Measurements from ENCODE around the gene CCDC59. TPM values are rescaled to one million over a fixed set of nuclear protein-coding genes. Genes with fewer than 3 reads are reported as not detected.

CCDC59 gene
- total RNA-seq, 4 donors from 2014 or later, result 25.4 to 101 (median 39.9) TPM

GRCh38 chr12:82319276-82319675, 38.9 kb downstream of the CCDC59 start:
- H3K27ac ChIP-seq, result no peak overlapping the region

DNA sequence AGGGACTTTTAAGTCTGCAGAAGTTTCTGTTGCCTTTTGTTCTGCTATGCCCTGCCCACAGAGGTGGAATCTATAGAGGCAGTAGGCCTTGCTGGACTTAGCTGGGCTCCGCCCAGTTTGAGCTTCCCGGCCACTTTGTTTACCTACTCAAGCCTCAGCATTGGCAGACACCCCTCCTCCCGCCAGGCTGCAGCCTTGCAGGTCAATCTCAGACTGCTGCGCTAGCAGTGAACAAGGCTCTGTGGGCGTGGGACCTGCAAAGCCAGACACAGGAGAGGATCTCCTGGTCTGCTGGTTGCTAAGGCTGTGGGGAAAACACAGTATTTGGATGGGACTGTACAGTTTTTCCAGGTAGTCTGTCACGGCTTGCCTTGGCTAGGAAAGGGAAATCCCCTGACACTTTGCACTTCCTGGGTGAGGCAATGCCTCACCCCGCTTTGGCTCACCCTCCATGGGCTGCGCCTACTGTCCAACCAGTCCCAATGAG, 43.7 kb downstream of the CCDC59 start:
- Histone ChIP-seq H3K36me3 (no peaks in the 10 kb centered on the region), H3K4me3 (no peak overlapping the region), H3K27ac (no peak overlapping the region), H3K27me3 (no peaks in the 10 kb centered on the region), H3K4me1 (no peaks in the 10 kb centered on the region), H3K9me3 (no peaks in the 10 kb centered on the region)
- DNase-seq, result peak in 1 of 3 donors; percentile 54
- TF ChIP-seq POLR2A (IDR thresholded peaks at IDR 0.05) (no peak), CTCF (IDR thresholded peaks at IDR 0.05) (no peak)

More at GRCh38 chr12:82319276-82319675, 38.9 kb downstream of the CCDC59 start:
- Histone ChIP-seq H3K4me1 (no peaks in the 10 kb centered on the region), H3K27me3 (no peaks in the 10 kb centered on the region), H3K36me3 (no peaks in the 10 kb centered on the region), H3K4me3 (no peak overlapping the region), H3K9me3 (no peaks in the 10 kb centered on the region)
- no peak for DNase-seq
- no peak for TF ChIP-seq CTCF (IDR thresholded peaks at IDR 0.05)
- TF ChIP-seq POLR2A (IDR thresholded peaks at IDR 0.05), result no peak

Other genes with a start within 250 kb of the CCDC59 start
- gene METTL25, start 142 bp upstream of the CCDC59 start, total RNA-seq, result 10 to 100 TPM; 11.4 to 24.7 (median 20.0) TPM